Ramos (cell line): ENCODE results near the gene HECA.
"Not testable (repeated sequence)": the region's sequence is repeated elsewhere in the genome, so short reads cannot be mapped to it uniquely, and the experiment has no call there.

Source experiments
- in situ Hi-C: fragments of 300-500 bp; cut with MboI; formaldehyde crosslinking; loops from one replicate; pipeline ENCODE4 v1.14.3; 2022; ENCODE audit warnings: low sequenced_read_pairs; ENCODE audit not compliant: unreplicated experiment

HECA gene

GRCh38 chr6:139133262-139134063 is 1.4 kb upstream of the HECA start:
- in situ Hi-C loops: no loop called here

- in situ Hi-C loops: no loop called here
These were observed 850 bp upstream of the HECA start for GRCh38 chr6:139134064-139134395.

GRCh38 chr6:139135578-139136545 is 982 bp downstream of the HECA start:
- in situ Hi-C loops: no loop called here

- in situ Hi-C loops: no loop called here
These were observed 2.8 kb downstream of the HECA start for GRCh38 chr6:139137706-139138105.

- in situ Hi-C loops: not testable (repeated sequence)
These were observed 6.0 kb downstream of the HECA start for GRCh38 chr6:139140854-139141253.

- in situ Hi-C loops: no loop called here
These were observed 7.4 kb downstream of the HECA start for GRCh38 chr6:139142262-139142661.

GRCh38 chr6:139143111-139143510 is 8.2 kb downstream of the HECA start:
- in situ Hi-C loops: no loop called here

- in situ Hi-C loops: no loop called here
These were observed 9.7 kb downstream of the HECA start for GRCh38 chr6:139144490-139145085.

- in situ Hi-C loops: no loop called here
These were observed 10.8 kb downstream of the HECA start for GRCh38 chr6:139145661-139146060.

GRCh38 chr6:139146317-139146726 is 11.4 kb downstream of the HECA start:
- in situ Hi-C loops: no loop called here

- in situ Hi-C loops: no loop called here
These were observed 12.7 kb downstream of the HECA start for GRCh38 chr6:139147628-139148027.

GRCh38 chr6:139148557-139149235 is 13.8 kb downstream of the HECA start:
- in situ Hi-C loops: no loop called here

GRCh38 chr6:139149383-139149782 is 14.5 kb downstream of the HECA start:
- in situ Hi-C loops: no loop called here

- in situ Hi-C loops: no loop called here
These were observed 16.0 kb downstream of the HECA start for GRCh38 chr6:139150920-139151319.

- in situ Hi-C loops: no loop called here
These were observed 16.7 kb downstream of the HECA start for GRCh38 chr6:139151425-139152087.

GRCh38 chr6:139152088-139152891 is 17.4 kb downstream of the HECA start:
- in situ Hi-C loops: no loop called here

GRCh38 chr6:139152892-139153271 is 18.0 kb downstream of the HECA start:
- in situ Hi-C loops: no loop called here

GRCh38 chr6:139153855-139154254 is 19.0 kb downstream of the HECA start:
- in situ Hi-C loops: no loop called here
